ENCODE results near the gene PHLDA3.

PHLDA3 gene

GRCh38 chr1:201498621-201499020 lies 29.6 kb upstream of the PHLDA3 start:
- H3K79me2 ChIP-seq (ENCODE audit: insufficient read depth, low read length): no peaks in the 10 kb centered on the region
- no peak overlapping the region for H3K4me3 ChIP-seq (ENCODE audit: insufficient read depth, low read length, poor library complexity, severe bottlenecking)
- H3K27ac ChIP-seq (ENCODE audit: low read depth, low read length): no peak overlapping the region
- no peak overlapping the region for H3K4me2 ChIP-seq (ENCODE audit: low read depth, low read length, poor library complexity, severe bottlenecking)
- no peaks in the 10 kb centered on the region for H4K20me1 ChIP-seq (ENCODE audit: low read depth, low read length)
- H3K9ac ChIP-seq (ENCODE audit: low read length): no peak overlapping the region
- H3K36me3 ChIP-seq (ENCODE audit: low read length): no peaks in the 10 kb centered on the region
- H2AFZ ChIP-seq (ENCODE audit: low read depth, low read length, severe bottlenecking): no peak overlapping the region
- no peaks in the 10 kb centered on the region for H3K9me2 ChIP-seq (replicated peaks; ENCODE audit: insufficient read depth, low read length)
- no peaks in the 10 kb centered on the region for H3F3A ChIP-seq (ENCODE audit: insufficient read depth)
- H3K9me3 ChIP-seq (ENCODE audit: insufficient read depth, low read length): no peaks in the 10 kb centered on the region
- H3K27me3 ChIP-seq (ENCODE audit: low read length): no peaks in the 10 kb centered on the region
- TF ChIP-seq CTCF (IDR thresholded peaks at IDR 0.05; ENCODE audit: insufficient read depth, low read length, poor library complexity, severe bottlenecking): no peak

GRCh38 chr1:201497935-201498509 lies 29.0 kb upstream of the PHLDA3 start:
- Histone ChIP-seq H3K4me3 (ENCODE audit: insufficient read depth, low read length, poor library complexity, severe bottlenecking) (no peak overlapping the region), H3K79me2 (ENCODE audit: insufficient read depth, low read length) (no peaks in the 10 kb centered on the region), H3F3A (ENCODE audit: insufficient read depth) (no peaks in the 10 kb centered on the region), H3K27me3 (ENCODE audit: low read length) (no peaks in the 10 kb centered on the region), H3K36me3 (ENCODE audit: low read length) (no peaks in the 10 kb centered on the region), H3K9me3 (ENCODE audit: insufficient read depth, low read length) (no peaks in the 10 kb centered on the region), H3K9ac (ENCODE audit: low read length) (no peak overlapping the region), H3K9me2 (replicated peaks; ENCODE audit: insufficient read depth, low read length) (no peaks in the 10 kb centered on the region), H2AFZ (ENCODE audit: low read depth, low read length, severe bottlenecking) (no peak overlapping the region), H3K4me2 (ENCODE audit: low read depth, low read length, poor library complexity, severe bottlenecking) (no peak overlapping the region), H4K20me1 (ENCODE audit: low read depth, low read length) (no peaks in the 10 kb centered on the region), H3K27ac (ENCODE audit: low read depth, low read length) (no peak overlapping the region)
- TF ChIP-seq EZH2phosphoT487 (conservative IDR thresholded peaks at IDR 0.05; ENCODE audit: low read length) (no peak), CTCF (IDR thresholded peaks at IDR 0.05; ENCODE audit: insufficient read depth, low read length, poor library complexity, severe bottlenecking) (no peak)

- Histone ChIP-seq H3K9ac (ENCODE audit: low read length) (no peak overlapping the region), H3F3A (ENCODE audit: insufficient read depth) (no peaks in the 10 kb centered on the region), H3K27me3 (ENCODE audit: low read length) (no peaks in the 10 kb centered on the region), H3K36me3 (ENCODE audit: low read length) (no peaks in the 10 kb centered on the region), H3K27ac (ENCODE audit: low read depth, low read length) (no peak overlapping the region), H3K79me2 (ENCODE audit: insufficient read depth, low read length) (no peaks in the 10 kb centered on the region), H2AFZ (ENCODE audit: low read depth, low read length, severe bottlenecking) (no peak overlapping the region), H3K4me2 (ENCODE audit: low read depth, low read length, poor library complexity, severe bottlenecking) (no peak overlapping the region), H3K9me2 (replicated peaks; ENCODE audit: insufficient read depth, low read length) (no peaks in the 10 kb centered on the region), H4K20me1 (ENCODE audit: low read depth, low read length) (no peaks in the 10 kb centered on the region), H3K9me3 (ENCODE audit: insufficient read depth, low read length) (no peaks in the 10 kb centered on the region), H3K4me3 (ENCODE audit: insufficient read depth, low read length, poor library complexity, severe bottlenecking) (no peak overlapping the region)
- no peak for TF ChIP-seq CTCF (IDR thresholded peaks at IDR 0.05; ENCODE audit: insufficient read depth, low read length, poor library complexity, severe bottlenecking)
Observed at GRCh38 chr1:201496296-201496690, 27.3 kb upstream of the PHLDA3 start.

All from SU-DHL-6 (cell line).